GM18517 (cell line): ENCODE data around the gene GUCY1B1.

Experiments used
- ATAC-seq: cut with Tn5 transposase; IDR thresholded peaks from one replicate; pipeline ENCODE4 v1.9.1; 2021; ENCODE audit warnings: mild to moderate bottlenecking, moderate library complexity; ENCODE audit not compliant: unreplicated experiment

The GUCY1B1 gene

DNA sequence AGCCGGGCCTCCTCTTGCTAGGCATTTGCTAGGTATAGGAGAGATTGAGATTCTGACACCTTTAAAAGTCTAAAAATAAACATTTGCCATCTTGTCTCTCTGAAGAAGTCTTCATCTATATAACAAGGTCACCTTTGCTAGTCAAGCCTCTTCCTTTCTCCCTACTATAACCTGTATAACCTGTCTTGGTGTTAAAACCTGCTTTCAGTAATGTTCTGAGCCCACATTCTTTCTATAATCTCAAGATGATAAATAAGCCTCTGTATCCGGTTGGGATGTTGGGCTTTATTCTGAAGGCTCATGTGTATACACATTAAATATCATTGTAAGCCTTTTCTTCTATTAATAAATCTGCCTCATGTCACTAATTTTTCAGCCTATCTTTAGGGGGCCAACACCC lies 97.1 kb downstream of the GUCY1B1 start:
- no peak for ATAC-seq
